Measurements from ENCODE around the gene C2CD3.

Gene C2CD3

DNA sequence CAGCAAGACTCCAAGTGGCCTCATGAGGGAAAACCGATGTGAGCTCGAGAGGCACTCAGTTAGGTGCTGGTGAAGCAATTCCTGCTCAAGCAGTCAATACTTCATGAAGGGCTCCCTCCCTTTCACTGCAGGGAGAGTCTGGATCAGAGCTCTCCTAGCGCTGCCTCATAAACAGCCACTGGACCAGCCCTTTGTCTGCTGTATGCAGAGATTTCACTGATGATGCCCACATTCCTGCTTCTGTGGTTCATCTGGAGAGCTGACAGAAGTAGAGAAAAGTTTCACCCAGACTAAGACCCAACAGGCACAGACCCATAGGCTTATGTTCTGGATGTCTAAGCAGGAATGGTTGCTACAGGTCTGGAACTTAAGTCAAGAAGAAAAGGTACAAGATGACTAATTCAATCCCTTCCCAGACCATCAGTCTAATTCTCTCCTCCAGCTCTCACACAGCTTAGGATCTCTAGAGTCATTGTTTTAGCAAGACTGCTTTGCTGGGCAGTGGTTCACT lies 192.2 kb downstream of the C2CD3 start:
- DNase-seq = no peak

DNA sequence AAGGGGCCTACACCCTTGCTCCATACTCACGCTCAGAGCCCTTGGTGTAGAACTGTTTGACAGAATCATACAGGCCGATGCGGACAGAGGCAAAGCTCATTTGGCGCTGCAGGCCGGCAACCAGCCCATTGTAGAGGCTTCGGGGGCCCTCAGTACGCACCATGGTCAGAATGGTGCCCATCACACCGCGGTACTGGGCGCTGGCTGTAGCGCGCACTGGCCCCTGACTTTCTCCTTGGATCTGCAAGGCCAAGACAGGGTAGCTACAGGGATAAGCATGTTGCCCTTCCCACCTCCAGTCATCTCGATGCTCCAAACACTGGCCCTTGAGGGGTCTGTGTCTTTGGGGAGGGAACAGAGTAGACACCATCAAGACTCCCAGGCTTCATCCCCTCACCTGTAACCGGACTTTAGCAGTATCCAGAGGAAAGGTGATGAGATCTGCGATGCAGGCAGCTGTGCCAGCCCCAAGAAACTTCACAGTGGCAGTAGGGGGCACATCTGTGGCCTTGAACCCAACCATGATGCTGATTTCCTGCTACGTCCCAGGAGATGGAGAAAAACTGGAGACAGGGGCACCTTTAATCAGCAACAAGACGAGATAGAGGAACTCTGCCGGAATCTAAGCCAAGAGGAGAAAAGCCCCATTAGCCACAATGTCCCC lies 192.8 kb downstream of the C2CD3 start:
- no peak for DNase-seq

DNA sequence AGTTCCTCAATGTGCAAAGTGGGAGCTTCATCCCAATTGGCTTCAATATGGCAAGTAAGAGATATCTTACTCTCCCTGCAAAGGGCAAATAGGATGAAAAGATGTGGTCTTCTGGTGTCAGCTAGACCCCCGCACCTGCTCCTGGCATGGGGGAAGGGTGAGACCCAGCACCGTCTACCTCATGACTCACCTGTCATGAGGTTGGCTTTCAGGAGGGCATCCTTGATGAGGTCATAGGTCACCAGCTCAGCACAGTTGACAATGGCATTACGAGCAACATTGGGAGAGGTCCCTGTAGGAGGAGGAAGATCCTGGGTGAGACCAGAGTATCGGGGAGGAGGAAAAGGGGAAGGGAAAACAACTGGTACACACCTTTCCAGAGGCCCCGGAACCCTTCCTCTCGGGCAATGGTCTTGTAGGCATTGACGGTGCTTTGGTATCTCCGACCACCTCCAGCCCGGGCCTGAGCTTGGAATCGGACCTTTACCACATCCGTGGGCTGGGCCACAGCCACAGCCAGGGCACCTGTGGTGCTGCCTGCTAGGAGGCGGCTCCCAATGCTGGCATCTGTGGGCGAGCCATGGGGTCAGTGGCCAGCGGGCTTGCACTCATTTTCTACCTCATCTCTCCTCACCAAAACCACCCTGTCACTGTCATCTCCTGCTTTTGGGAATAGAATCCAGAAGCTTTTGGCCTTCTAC lies 194.2 kb downstream of the C2CD3 start:
- no peak for DNase-seq

DNA sequence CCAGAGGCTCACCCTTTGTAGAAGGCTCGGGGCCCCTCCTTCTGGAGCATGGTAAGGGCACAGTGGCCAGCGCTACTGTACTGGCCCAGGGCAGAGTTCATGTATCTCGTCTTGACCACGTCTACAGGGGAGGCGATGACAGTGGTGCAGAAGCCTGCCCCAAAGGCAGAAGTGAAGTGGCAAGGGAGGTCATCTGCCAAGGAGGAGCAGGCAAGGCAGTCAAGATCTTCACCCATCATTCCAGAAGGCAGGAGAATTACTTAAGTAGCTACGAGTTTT lies 195.4 kb downstream of the C2CD3 start:
- no peak for DNase-seq

GRCh38 chr11:73974604-73975478 lies 196.0 kb downstream of the C2CD3 start:
- DNase-seq = no peak

DNA sequence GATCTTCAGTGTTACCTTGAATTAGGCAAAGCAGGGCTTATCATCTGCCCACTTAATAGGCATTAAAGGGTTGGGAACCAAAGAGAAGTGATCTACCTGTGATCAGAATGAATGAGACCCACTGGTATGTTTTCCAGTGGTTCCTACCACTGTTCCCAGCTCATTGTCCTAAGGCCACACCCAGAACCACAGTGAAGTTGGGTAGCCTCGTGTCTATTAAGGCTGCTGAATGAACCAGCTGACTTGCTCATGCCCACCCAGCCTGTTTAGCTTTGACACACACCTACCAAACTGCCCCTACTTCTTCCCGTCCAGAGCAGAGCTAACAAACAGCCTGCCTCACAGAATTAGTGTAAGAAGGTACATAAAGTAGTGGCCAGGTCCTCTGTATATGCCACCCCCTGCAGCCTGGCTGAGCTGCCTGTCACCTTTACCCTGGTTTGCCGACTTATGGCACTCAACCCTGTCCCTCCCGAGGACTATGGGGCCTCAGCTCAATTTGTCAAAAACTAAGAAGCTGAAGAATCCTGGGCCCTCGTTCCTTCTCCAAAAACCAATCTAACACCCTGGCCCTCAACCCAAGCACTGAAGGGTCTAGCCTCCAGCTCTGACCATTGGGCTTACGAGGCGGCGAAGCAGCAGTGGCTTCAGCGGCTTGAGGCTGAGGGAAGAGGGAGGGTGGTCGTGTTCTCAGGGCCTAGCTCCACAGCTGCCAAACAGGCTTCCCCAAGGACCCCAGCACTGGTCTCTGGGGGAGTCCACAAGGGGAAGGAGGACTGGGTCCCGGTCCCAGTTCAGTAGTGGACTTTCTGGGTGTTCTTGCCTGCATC lies 198.0 kb downstream of the C2CD3 start:
- no peak for DNase-seq

GRCh38 chr11:73972187-73972586 lies 198.6 kb downstream of the C2CD3 start:
- no peak for DNase-seq

- DNase-seq = no peak
Observed at GRCh38 chr11:73971175-73971719, 199.6 kb downstream of the C2CD3 start.

DNA sequence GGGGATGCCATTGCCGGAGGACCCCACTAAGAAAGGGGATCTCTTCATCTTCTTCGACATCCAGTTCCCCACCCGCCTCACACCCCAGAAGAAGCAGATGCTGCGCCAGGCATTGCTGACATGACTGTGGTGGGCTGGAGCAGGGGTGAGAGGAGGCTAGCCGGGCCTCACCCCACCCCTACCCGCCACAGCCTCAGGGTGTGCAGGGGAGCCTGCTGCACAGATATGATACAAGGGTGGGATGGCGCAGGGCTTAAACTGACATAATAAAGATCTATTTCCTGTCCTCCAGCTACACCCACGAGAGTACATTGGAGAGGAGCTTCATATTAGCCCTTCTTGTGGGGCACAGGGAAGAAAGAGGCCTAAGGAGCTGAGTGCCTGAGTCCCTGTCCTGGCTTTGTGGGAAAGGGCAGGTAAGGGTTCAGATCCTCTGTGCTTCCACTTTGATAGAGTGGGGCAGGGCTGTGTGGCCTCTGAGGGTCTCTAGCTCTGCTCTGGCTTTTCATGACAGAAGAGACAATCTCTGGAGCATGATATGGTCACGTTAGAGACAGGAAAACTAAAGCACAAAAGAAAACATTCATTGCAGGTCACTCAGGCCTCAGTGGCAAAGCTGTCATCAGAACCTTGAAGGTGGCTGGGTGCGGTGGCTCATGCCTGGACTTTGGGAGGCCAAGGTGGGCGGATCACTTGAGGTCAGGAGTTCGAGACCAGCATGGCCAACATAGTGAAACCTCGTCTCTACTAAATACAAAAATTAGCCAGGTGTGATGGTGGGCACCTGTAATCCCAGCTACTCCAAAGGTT lies 200.6 kb downstream of the C2CD3 start:
- DNase-seq = no peak

- DNase-seq = no peak
Observed at GRCh38 chr11:73969091-73969490, 201.7 kb downstream of the C2CD3 start.

DNA sequence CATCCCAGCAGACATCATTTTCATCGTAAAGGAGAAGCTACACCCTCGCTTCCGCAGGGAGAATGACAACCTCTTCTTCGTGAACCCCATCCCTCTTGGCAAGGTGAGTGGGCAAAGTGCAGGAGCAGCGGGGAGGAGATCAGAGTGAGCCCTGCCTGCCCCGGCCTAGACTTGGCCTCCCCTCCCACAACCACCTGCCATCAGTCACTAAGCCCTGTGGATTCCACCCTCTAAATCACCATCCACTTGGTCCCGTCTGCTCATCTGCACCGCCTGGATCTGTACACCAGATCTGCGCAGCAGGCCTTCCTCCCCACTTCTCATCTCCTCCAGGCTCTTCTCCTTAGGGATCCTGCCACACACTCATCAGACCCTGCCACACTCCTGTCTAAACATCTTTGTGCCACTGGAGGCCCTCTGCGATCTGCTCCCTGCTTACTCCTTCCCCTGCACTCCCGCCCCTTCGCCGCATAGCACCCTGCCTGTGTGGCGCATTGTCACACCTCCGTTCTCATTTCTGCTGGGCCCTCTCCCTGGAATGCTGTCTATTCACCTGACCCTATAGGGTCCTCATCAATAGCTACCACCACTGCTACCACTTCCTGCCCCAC lies 202.3 kb downstream of the C2CD3 start:
- DNase-seq = no peak

DNA sequence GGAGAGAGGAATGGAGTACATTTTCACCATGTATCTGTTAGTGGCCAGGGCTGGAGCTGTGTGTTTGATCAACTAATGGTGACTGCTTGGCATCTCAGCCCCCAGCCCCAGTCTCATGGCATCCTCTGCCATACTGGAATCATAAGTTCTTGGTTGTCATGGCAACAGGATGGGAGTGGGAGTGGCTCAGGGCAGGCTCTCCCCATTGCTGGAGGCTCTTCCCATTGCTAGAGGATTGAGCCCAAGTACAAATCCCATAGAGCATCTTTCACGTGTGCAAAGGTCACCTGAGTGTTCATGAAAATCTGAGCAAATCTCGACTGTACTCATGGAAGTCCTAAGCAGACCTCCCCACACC lies 205.1 kb downstream of the C2CD3 start:
- DNase-seq = no peak

- DNase-seq = no peak
Observed at GRCh38 chr11:73965076-73965763, 205.6 kb downstream of the C2CD3 start.

- DNase-seq = no peak
Observed at GRCh38 chr11:73963861-73964260, 206.9 kb downstream of the C2CD3 start.

Measured in cerebellar nuclear complex (tissue), 1 donor.